Stimulated activated CD4-positive, alpha-beta T cell treated with anti-CD3 and anti-CD28 coated beads, Interleukin-2, amount 100 ng/mL, for 4 hours (primary cell): ENCODE measurements around the gene COL13A1.
A peak's percentile ranks its signal among the peaks of the same experiment; 100 is the strongest.

Experiments used
- DNase-seq: peaks from one replicate; pipeline ENCODE4 v3.0.0-alpha.2; 2020; ENCODE audit warnings: low read depth

The COL13A1 gene

GRCh38 chr10:69908124-69908523 is 106.4 kb downstream of the COL13A1 start:
- no peak for DNase-seq

DNA sequence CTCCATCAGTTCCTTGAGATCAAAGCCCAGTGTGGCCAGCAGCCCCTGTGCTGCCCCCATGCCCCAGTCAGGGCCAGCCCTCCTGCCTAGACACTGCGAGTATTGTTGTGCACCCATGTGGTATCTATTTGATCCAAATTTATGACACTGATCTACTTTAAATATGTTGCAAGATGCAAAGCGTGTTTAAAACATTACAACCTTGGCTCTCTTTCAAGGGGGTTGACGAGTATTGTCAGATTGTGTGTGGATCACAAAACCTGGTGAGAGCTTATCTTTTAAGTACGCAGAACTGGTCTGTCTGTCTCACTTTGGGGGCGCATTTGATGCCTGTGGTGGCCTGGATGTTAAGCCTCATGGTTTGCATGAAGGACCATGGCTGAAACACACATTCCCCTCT is 108.9 kb downstream of the COL13A1 start:
- DNase-seq, result no peak

DNA sequence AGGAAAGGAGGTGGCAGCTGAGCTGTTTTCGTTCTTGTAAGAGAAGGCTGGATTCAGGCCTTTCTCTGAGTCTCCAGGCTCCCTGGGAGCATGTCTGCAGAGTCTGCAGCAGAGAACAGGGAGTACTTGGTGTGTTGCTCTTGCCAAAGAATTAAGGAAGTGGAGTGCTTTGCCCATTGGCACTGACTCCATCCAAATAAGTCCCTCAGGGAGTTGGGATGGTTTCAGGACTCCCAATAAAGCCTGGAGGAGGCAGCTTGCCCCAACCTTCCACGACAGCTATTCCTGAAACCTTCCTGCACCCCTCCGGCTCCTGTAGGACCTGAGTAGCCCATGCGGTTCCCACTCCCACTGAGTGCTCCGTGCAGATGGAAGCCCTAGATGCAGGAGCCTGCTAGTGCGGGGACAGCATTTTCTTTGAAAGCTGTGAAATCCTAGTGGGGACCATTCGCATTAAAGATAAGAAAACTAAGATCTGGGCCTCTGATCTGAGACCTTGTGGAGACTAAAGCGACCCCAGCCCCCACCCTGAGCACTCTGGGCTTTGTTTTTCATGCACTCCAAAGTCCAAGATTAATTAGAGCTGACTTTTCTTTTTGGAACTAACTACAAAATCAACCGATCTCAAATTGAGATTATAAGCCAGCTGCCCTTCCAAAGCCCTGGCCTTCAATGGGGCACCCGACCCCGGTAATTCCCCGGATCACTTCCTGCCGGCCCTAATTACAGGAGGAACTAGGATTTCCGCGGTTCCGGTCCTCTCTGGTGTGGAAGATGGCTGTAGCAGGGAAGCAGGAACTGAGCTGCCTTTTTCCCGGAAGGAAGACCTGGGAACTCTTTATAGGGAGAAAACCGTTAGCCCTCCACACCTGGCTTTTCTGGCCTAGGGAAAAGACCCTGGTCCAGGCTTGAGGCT is 110.2 kb downstream of the COL13A1 start:
- no peak for DNase-seq

DNA sequence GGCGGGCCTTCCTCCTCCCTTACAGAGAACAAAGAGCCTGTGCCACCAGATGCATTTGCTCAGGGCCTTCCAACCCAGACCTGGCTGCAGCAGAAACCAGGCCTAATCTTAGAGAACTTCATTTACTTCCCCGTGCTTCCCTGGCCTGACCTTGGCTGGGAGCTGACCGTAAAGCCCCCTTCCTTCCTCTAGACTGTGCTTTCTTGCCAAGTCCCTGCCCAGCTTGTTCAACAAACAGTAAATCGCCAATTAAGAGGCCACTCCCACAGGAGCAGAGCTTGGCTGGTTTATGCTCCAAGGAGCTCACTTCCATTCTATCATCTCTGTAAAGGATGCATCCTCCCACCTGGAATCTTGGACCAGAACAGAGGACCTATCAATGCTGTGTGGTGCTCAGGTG is 110.9 kb downstream of the COL13A1 start:
- no peak for DNase-seq

GRCh38 chr10:69913606-69914382 is 112.1 kb downstream of the COL13A1 start:
- DNase-seq, result no peak

GRCh38 chr10:69914398-69915214 is 112.9 kb downstream of the COL13A1 start:
- peak; percentile 13 for DNase-seq

- DNase-seq, result no peak
Measured at GRCh38 chr10:69915215-69915560, 113.5 kb downstream of the COL13A1 start.

DNA sequence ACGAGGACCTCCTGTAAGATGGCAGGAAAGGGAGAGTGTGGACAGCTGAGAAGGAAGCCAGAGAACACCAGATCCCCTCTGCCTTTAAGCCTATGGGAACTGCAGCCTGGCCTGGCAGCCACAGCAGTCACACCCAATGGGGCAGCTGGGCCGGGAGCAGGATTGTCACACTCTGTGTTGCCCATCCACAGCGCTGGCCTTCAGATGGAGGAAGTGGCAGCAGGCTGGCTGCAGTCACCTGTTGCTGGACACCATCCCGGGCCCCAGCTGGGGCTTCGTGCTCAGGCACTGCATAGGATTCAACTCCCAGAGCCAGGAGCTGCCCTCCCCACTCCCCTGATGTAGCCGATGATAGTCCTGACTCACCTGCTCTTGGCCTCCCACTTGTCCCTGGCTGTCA is 114.4 kb downstream of the COL13A1 start:
- DNase-seq, result no peak

- no peak for DNase-seq
Measured at GRCh38 chr10:69918036-69918435, 116.3 kb downstream of the COL13A1 start.

- no peak for DNase-seq
Measured at GRCh38 chr10:69919250-69919649, 117.5 kb downstream of the COL13A1 start.

GRCh38 chr10:69925111-69925510 is 123.4 kb downstream of the COL13A1 start:
- DNase-seq, result no peak

DNA sequence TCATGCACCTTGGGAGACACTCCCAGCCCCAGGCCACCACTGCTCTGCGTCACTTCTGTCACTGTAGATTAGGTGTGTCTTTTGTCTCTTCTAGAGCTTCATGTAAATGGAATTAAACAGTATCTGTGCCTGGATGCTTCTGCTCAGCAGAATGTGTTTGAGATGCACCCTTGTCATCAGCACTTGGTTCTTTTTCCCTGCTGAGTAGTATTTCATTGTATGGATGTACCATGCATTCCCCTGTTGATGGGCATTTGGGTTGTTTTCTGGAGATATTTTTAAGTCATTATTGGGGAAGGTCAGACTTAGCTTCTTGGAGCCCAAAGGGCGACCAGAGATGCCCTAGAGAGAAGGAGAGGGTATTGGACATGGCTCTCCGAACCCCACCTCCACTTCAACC is 126.6 kb downstream of the COL13A1 start:
- no peak for DNase-seq

GRCh38 chr10:69929575-69929974 is 127.9 kb downstream of the COL13A1 start:
- DNase-seq, result no peak

DNA sequence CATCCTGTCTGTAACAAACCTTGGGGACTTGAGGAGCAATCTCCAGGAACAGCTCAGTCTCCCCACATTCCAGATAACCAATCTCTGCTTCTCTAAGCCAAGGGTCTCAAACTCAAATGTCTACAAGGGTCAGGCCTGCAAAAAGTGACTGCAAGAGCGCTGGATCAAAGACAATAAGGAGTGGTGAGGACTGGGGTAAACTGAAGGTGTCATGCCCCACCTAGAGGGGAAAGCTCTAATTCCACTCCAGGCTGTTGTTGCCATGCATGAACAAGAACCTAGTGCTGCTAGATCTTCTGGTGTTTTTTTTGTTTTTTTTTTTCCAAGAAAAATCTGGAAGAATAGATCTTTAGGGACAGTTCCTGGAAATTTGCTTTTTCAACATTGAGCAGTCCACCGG is 133.1 kb downstream of the COL13A1 start:
- no peak for DNase-seq

DNA sequence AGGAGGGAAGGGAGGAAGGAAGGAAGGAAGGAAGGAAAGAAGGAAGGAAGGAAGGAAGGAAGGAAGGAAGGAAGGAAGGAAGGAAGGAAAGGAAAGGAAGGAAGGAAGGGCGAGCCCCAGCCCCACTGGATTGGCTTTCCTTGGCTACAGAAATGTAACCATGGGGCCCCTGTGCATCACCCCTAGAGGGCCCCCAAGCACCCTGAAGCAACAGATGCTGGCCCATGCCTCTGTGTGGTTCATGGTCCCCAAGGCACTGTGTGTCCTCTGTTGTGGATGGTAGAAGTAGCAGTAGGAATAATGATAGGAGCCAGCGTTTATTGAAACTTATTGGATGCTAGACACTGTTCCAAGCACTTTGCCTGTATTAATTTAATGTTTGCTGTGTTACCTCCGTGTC is 134.4 kb downstream of the COL13A1 start:
- DNase-seq, result no peak

GRCh38 chr10:69938541-69938991 is 136.9 kb downstream of the COL13A1 start:
- DNase-seq, result no peak

- no peak for DNase-seq
Measured at GRCh38 chr10:69939061-69939460, 137.4 kb downstream of the COL13A1 start.

DNA sequence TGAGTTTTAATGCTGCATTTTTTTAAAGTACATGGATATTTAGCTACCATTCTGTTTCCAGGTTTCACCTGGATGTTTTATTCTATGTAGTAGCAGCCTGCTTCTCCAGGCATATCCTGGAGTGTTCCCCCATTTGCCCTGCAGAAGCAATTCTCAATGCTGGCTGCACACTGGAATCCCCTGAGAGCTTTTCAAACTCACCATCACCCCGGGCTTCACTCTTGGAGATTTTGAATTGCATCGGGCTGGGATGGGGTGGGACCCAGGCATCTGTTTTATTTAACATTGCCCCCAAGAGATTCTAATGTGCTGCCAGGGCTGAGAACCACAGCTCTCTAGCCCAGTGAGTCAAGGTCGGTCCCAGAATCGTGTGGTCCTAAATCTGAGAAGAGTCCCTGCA is 137.8 kb downstream of the COL13A1 start:
- no peak for DNase-seq

DNA sequence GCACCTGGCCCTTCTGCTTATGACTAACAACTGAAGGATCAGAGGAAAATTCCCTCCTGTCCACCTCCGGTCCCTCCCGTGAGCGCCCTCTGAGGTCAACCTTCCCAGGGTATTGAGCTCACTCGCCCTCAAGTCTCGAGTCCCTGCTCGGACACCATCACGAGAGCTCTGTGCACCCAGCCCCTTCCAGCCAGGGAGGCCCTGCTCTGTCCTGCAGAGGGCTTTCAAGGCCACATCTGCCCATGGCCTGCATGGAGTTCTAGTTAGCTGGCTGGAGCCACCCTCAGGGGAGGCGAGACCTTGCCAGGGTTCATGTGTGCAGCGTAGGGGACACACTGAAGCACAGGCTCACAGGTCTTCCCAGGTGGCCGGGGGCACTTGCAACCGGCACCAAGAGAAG is 140.0 kb downstream of the COL13A1 start:
- DNase-seq, result no peak

DNA sequence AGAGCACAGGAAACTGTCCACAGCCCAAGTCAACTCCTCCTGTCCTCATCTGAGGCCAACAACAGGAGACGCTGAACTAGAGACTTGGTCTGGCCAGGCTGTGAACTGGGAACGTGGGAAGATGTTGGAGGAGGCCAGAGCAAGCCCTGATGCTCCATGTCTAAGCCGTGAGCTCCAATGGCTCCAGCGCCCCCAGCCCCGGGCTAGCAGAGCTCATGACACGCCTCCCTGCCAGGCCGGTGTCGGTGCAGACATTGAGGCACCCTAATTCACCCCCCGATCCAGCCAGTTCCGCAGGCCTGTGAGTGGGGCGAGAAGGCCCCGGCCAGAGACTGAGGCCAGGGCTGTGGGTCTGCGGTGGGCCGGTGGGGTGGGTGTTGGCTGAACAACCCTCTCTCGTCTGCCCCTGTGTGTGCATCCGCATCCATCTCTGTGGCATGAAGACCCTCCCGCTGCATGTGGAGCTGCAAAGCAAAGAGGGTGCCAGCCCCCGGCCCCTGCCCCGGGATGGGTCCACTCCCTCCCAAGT is 141.7 kb downstream of the COL13A1 start:
- no peak for DNase-seq

DNA sequence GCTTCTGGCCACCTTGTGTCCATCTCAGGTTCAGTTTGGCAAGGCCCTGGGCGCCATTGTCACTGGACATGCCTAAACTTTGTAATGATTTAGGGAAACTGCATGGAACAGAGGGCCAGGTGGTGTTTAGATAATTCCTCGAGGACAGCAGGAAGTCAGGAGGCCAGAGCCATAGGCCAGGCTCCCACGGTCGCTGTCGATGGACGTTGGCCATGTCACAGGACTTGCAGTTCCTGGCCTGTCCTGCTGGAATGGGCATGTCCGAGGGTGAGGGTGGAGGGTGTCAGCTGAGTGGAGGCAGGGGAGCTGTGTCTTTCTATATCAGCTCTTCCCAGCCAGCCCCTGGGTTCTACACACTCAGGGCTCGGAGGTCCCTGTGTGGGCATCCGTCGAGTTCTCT is 143.1 kb downstream of the COL13A1 start:
- DNase-seq, result no peak

DNA sequence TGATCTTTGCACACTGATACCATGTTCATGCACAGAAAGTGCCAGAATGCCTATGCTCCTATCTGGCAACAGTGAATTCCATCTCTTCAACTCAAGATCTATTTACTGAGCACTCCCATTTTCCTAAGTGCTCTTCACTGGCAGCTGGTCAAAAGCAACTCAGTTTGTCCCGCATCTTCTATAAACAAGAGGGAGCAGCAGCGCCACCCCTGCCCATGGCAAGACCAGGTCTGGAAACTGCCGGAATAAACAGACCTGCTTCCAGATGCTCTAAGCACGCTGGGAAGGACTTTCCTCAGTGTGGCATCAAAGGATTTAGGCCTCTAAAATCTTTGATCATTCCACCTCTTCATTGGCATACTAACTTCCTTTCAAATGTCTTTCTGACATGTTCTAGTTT is 146.6 kb downstream of the COL13A1 start:
- no peak for DNase-seq
